NOMO-1 (cell line): ENCODE data around the gene IFNA4.
"Not testable (repeated sequence)": the region's sequence is repeated elsewhere in the genome, so short reads cannot be mapped to it uniquely, and the experiment has no call there.

Experiments
- DNase-seq, 2 experiments: peaks; one replicate each; lab custom pipeline; 2025; ENCODE audit not compliant: unreplicated experiment in 2 of 2; lab: John Stamatoyannopoulos, UW

Gene IFNA4

DNA sequence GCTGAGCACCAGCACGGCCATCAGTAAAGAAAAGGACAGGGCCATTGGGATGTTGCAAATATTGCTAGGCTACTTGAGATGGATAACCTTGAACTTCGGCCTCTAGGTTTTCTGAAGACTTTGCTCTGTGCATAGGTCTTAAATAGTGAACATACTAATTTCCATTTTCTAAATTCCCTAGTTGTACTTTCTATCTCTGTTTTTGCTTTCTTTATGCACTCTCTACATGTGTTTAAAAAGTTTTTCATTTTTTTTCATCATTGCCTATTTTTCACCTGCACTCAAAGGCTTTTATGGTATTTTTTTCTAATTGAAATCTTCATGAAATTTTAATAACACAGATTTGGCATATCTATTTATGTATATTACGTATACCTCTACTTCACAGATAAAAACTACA, at the start of gene IFNA4:
IFNA4 (minus strand) TSS at position 101 of the 400 bp plus-strand sequence; CDS start at position 45, 56 bp downstream.
- DNase-seq: not testable (repeated sequence)

DNA sequence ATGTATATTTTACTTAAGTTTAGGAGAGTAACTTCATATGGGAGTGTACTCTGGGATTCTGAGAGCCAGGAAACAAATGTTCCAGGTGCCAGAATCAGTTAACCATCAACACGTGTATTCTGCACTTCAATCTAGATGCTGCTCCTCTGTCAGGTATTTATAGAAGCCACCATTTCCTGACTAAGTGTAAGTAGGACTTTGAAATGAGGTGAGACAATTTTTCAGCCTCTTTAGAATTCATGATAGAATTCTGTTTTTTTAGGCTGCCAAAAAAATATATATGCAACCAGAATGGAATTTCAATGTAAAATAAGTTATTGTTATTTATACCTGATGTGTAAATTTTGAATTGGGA, 49.0 kb upstream of the IFNA4 start:
- DNase-seq: not testable (repeated sequence)

DNA sequence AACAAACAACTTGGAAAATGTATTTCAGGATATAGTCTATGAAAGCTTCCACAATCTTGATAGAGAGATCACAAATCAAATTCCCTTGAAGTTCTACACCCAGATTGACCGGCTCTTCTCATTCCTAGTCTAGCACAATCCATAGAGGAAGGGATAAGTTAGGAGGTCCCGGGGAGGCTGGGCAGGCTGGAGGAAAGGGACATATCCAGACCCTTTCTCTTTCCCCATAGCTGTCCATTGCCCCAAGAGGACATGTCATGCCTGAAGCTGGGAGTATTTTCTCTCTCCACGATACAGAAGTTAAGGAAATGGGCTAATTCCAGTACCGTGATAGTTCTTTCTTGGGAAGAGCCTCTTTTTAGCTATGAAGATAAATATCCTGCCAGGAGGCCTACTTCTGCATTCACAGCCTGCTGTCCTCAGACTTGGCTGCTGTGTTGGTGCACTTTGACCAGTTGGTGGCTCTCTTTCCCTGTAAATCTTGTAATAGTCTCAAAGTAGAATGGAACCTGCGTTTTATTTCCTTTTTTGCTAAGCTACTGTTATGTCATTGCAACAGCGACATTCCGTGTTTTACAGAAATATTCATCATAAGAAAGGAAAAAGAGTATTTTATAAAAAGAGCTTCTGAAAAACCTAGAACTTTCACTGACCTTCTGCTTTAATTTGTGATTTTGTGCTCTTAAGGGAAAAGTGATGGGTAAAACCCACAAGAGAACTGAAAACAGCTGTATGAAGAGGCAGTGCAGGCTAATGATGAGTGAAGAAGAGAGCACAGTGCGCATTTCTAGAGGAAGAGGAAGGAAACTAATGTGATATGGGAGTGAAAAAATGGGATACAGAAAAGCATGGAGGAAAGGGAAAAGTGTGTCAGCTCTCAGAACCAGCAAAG, 48.3 kb upstream of the IFNA4 start:
- not testable (repeated sequence) for DNase-seq

DNA sequence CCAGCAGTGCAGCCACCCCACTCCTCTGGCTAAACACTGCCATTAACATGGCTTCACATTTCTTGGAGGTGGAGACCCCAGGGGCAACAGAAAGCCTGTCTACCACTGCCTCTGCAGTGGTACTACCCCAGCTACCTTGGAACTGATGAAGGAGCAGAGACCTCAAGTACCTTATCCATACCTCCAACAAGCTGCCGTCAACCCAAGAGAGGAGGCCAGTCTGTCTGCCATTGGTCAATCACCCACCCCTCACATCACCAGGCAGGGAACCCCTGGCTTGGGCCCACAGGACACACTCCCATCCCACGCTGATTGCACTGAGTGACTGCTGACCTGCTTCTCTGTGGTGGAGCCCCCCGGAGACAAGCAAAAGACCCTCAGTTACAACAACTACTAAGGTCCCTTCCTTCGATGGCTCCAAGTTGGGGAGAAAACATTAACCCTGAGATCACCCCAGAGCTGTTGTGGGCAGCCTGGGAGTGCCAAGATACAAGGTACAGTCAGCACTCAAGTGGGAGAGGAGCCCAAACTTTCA, 46.8 kb upstream of the IFNA4 start:
- DNase-seq: no peak

- no peak for DNase-seq
Measured at GRCh38 chr9:21233258-21233657, 45.9 kb upstream of the IFNA4 start.

GRCh38 chr9:21228122-21228521, 40.7 kb upstream of the IFNA4 start, which contains the start of gene IFNA17:
IFNA17 (minus strand) TSS chr9:21228222; CDS start chr9:21228173, 49 bp downstream.
- DNase-seq: no peak

DNA sequence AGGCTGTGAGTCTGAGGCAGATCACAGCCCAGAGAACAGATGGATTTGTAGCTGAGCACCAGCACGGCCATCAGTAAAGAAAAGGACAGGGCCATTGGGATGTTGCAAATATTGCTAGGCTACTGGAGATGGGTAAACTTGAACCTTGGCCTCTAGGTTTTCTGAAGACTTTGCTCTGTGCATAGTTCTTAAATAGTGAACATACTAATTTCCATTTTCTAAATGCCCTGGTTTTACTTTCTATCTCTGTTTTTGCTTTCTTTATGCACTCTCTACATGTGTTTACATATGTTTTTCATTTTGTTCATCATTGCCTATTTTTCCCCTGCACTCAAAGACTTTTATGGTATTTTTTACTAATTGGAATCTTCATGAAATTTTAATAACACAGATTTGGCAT, 29.8 kb upstream of the IFNA4 start, which contains the start of gene IFNA16:
IFNA16 (minus strand) TSS at position 101 of the 400 bp plus-strand sequence; CDS start at position 95, 6 bp downstream.
- DNase-seq: not testable (repeated sequence)

- not testable (repeated sequence) for DNase-seq
Measured at GRCh38 chr9:21213411-21214326, 26.3 kb upstream of the IFNA4 start.

- DNase-seq: not testable (repeated sequence)
Measured at GRCh38 chr9:21212160-21212559, 24.8 kb upstream of the IFNA4 start.

DNA sequence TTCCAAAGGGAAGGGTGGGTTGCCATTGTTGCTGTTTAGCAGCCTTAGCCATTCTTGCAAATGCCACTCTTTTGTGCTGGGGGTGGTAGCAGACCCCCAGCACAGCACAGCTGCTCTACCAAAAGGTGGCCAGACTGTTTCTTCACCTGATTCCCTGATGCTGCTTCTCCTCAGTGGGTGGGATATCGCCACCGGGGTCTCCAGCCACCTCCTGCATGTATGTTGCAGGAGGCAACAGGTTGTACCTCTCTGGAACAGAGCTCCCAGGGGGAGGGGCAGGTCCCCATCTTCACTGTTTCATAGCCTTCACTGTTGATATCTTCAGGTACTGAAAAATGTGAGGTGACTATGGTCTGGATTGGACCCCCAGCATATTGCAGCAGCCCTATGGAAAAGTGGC, 23.4 kb upstream of the IFNA4 start:
- DNase-seq: not testable (repeated sequence)

DNA sequence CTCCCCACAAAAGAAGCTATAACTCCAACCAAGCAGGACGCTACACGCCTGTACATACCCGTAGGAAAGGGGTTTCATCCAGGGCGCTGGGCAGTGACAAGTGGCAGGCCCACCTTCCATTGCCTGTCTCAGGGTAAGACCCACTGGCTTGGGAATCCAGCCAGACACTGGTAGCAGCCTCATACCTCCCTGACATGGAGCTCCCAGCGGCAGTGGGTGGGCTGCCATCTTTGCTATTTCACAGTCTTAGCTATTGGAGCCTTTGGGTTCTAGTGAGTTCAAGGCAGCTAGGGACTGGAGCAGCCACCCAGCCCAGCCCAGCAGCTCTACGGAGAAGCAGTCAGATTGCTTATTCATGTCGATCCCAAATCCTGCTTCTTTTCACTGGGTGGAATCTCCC, 22.9 kb upstream of the IFNA4 start:
- DNase-seq: no peak

- not testable (repeated sequence) for DNase-seq
Measured at GRCh38 chr9:21207043-21207442, 19.7 kb upstream of the IFNA4 start, which contains the start of gene IFNA10. IFNA10 (minus strand) TSS chr9:21207143; CDS start chr9:21207097, 46 bp downstream.

DNA sequence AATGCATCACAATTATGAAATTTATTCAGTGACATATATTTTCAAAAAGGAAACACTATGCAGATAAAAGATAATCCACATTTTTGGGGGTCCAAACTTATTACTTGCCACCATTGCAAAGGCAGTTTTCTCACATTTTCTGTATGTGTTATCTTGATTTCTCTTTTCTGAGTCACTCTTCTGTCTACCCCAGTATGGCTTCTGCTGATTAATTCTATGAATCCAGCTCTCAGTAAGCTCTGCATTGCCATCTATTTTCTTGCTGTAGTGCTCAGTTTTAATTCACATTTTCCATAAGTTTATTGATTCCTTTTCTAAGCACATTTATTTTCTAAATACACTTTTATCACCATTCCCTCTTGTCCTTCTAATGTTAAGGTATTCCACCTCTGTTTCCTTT, 17.8 kb upstream of the IFNA4 start:
- DNase-seq: no peak

DNA sequence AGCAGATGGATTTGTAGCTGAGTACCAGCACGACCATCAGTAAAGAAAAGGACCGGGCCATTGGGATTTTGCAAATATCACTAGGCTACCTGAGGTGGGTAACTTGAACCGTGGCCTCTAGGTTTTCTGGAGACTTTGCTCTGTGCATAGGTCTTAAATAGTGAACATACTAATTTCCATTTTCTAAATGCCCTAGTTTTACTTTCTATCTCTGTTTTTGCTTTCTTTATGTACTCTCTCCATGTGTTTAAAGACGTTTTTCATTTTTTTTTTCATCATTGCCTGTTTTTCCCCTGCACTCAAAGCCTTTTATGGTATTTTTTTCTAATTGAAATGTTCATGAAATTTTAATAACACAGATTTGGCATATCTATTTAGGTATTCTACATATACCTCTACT, 14.7 kb upstream of the IFNA4 start, which contains the start of gene IFNA7:
IFNA7 (minus strand) TSS at position 101 of the 400 bp plus-strand sequence; CDS start at position 61, 40 bp downstream.
- not testable (repeated sequence) for DNase-seq

DNA sequence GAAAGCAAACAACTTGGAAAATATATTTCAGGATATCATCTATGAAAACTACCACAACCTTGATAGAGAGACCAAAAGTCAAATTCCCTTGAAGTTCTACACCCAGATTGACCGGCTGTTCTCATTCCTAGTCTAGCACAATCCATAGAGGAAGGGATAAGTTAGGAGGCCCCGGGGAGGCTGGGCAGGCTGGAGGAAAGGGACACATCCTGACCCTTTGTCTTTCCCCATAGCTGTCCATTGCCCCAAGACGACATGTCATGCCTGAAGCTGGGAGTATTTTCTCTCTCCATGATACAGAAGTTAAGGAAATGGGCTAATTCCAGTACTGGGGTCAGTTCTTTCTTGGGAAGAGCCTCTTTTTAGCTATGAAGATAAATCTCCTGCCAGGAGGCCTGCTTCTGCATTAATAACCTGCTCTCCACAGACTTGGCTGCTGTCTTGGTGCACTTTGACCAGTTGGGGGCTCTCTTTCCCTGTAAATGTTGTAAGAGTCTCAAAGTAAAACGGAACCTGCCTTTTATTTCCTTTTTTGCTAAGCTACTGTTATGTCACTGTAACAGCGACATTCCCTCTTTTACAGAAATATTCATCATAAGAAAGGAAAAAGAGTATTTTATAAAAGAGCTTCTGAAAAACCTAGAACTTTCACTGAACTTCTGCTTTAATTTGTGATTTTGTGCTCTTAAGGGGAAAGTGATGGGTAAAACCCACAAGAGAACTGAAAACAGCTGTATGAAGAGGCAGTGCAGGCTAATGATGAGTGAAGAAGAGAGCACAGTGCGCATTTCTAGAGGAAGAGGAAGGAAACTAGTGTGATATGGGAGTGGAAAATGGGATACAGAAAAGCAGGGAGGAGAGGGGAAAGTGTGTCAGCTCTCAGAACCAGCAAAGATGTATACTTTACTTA, 7.7 kb upstream of the IFNA4 start:
- DNase-seq: not testable (repeated sequence)

DNA sequence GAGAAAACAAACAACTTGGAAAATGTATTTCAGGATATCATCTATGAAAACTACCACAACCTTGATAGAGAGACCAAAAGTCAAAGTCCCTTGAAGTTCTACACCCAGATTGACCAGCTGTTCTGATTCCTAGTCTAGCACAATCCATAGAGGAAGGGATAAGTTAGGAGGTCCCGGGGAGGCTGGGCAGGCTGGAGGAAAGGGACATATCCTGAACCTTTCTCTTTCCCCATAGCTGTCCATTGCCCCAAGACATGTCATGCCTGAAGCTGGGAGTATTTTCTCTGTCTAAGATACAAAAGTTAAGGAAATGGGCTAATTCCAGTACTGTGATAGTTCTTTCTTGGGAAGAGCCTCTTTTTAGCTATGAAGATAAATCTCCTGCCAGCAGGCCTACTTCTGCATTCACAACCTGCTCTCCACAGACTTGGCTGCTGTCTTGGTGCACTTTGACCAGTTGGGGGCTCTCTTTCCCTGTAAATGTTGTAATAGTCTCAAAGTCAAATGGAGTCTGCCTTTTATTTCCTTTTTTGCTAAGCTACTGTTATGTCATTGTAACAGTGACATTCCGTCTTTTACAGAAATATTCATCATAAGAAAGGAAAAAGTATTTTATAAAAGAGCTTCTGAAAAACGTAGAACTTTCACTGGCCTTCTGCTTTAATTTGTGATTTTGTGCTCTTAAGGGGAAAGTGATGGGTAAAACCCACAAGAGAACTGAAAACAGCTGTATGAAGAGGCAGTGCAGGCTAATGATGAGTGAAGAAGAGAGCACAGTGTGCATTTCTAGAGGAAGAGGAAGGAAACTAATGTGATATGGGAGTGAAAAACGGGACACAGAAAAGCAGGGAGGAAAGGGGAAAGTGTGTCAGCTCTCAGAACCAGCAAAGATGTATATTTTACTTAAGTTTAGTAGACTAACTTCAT, 4.3 kb downstream of the IFNA4 start:
- not testable (repeated sequence) for DNase-seq

DNA sequence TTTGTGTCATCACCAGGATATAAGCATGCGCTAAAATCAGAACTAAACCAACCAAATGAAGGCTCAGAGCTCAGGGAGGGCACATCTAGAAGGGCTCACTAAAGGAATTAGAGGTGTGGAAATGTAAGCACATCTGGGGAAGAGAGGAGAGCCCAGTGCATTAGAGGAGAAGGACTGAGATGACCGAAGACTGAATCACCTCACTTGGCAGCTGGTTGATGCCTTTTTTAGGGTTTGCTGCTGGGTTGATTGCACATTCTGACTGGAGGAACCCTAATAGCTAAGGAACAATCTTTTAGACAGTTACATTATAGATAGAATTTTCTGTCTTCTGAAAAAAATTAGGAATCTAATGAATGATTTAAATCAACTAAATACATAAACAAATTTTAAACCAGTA, 12.7 kb downstream of the IFNA4 start:
- DNase-seq: no peak

DNA sequence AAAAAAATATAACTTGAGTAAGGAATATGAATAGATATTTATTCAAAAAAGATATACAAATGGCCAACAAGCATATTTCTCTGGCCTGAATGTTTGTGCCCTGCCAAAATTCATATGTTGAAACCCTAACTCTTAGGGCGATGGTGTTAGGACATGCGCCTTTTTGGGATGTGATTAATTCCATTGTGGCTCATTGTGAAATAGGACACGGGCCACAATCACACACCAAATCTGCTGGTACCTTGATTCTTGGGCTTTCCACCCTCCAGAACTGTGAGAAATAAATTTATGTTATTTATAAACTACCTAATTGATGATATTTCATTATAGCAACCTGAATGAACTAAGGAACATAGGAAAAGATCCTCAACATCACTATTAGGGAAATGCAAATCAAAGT, 15.2 kb downstream of the IFNA4 start:
- DNase-seq: no peak

- DNase-seq: no peak
Measured at GRCh38 chr9:21171351-21171750, 16.0 kb downstream of the IFNA4 start.
